SK-N-SH (cell line): Measurements from ENCODE around the gene IPCEF1. TPM values are rescaled to one million over a fixed set of nuclear protein-coding genes. Genes with fewer than 3 reads are reported as not detected.

Experiments
- CTCF ChIA-PET: fragments of 300-600, 350-600 bp; formaldehyde crosslinking; extraction: SDS; loops from one replicate; lab custom pipeline; 2021; lab: Yijun Ruan, JAX
- POLR2A ChIA-PET: fragments of 350-600 bp; sonication (Branson Sonifier 250); formaldehyde crosslinking; extraction: SDS; loops from one replicate; lab custom pipeline; 2020; ENCODE audit warnings: antibody characterized with exemption, inconsistent platforms; lab: Yijun Ruan, JAX
- DNase-seq: peaks from one replicate; pipeline ENCODE4 v3.0.0; 2012
- H2AFZ ChIP-seq: fragments of 200-600 bp; sonication (generic); 2 replicates; pipeline ENCODE4 v1.8.1; 2016; ENCODE audit warnings: antibody characterized with exemption, mild to moderate bottlenecking, low read depth
- H3F3A ChIP-seq: fragments of 200-600 bp; sonication (generic); replicated peaks from 2 replicates; pipeline ENCODE3; 2016; ENCODE audit warnings: antibody characterized with exemption, mild to moderate bottlenecking; ENCODE audit not compliant: insufficient read depth
- H3K27ac ChIP-seq, 2 experiments: fragments of 200-500 bp in 1 of 2; fragments of 200-600 bp in 1 of 2; sonication (Bioruptor generic) in 1 of 2; sonication (generic), shearing (Covaris generic) in 1 of 2; 2 replicates each; pipeline versions ENCODE4 v1.5.1 to v1.6.1; 2014 to 2016; ENCODE audit warnings: low read depth in 2 of 2, inconsistent platforms in 1 of 2, low read length in 1 of 2, mild to moderate bottlenecking in 1 of 2, mixed read lengths in 1 of 2
- H3K27me3 ChIP-seq: fragments of 200-600 bp; sonication (generic), shearing (Covaris generic); 2 replicates; pipeline ENCODE4 v1.6.1; 2016; ENCODE audit warnings: mixed run types; ENCODE audit not compliant: insufficient read depth
- H3K36me3 ChIP-seq, 2 experiments: fragments of 200-500 bp in 1 of 2; fragments of 200-600 bp in 1 of 2; sonication (Bioruptor generic) in 1 of 2; sonication (generic) in 1 of 2; replicated peaks in 1 of 2; 2 replicates each; pipeline versions ENCODE3 to v1.5.1; 2014 to 2016; ENCODE audit warnings: low read length in 1 of 2, mild to moderate bottlenecking in 1 of 2; ENCODE audit not compliant: insufficient read depth in 2 of 2, control insufficient read depth in 1 of 2
- H3K4me1 ChIP-seq, 2 experiments: fragments of 200-500 bp in 1 of 2; fragments of 200-600 bp in 1 of 2; sonication (Bioruptor generic) in 1 of 2; sonication (generic), shearing (Covaris generic) in 1 of 2; 2 replicates each; pipeline versions ENCODE4 v1.5.1 to v1.6.1; 2014 to 2016; ENCODE audit warnings: low read depth in 1 of 2, low read length in 1 of 2, mixed run types in 1 of 2; ENCODE audit not compliant: insufficient read depth in 2 of 2, control insufficient read depth in 1 of 2
- H3K4me2 ChIP-seq: fragments of 200-600 bp; sonication (generic), shearing (Covaris generic); 2 replicates; pipeline ENCODE4 v1.6.1; 2017; ENCODE audit warnings: mixed run types
- H3K4me3 ChIP-seq, 2 experiments: fragments of 200-500 bp in 1 of 2; fragments of 200-600 bp in 1 of 2; sonication (Bioruptor generic) in 1 of 2; sonication (generic), shearing (Covaris generic) in 1 of 2; 2 replicates each; pipeline versions ENCODE4 v1.5.1 to v1.8.1; 2014 to 2016; ENCODE audit warnings: low read depth in 2 of 2, inconsistent platforms in 1 of 2, low read length in 1 of 2, mild to moderate bottlenecking in 1 of 2, mixed read lengths in 1 of 2, moderate library complexity in 1 of 2
- H3K79me2 ChIP-seq: fragments of 200-600 bp; sonication (generic); 2 replicates; pipeline ENCODE4 v1.8.1; 2017; ENCODE audit warnings: mild to moderate bottlenecking; ENCODE audit not compliant: insufficient read depth
- H3K9ac ChIP-seq: fragments of 200-600 bp; sonication (generic); 2 replicates; pipeline ENCODE4 v1.6.1; 2017; ENCODE audit warnings: mixed run types
- H3K9me2 ChIP-seq: fragments of 200-600 bp; sonication (generic); 2 replicates; pipeline ENCODE4 v1.6.1; 2017; ENCODE audit warnings: mixed run types
- H3K9me3 ChIP-seq: fragments of 200-600 bp; sonication (generic); 2 replicates; pipeline ENCODE4 v1.6.1; 2017; ENCODE audit warnings: mixed run types, mild to moderate bottlenecking, moderate library complexity
- H4K20me1 ChIP-seq: fragments of 200-600 bp; sonication (generic); 2 replicates; pipeline ENCODE4 v1.6.1; 2017; ENCODE audit warnings: mild to moderate bottlenecking, mixed run types; ENCODE audit not compliant: insufficient read depth
- FOXJ3 ChIP-seq: sonication (generic); formaldehyde crosslinking; IDR thresholded peaks from 2 replicates; pipeline ENCODE4 v1.5.1; 2020; ENCODE audit warnings: mild to moderate bottlenecking, missing genetic modification reagents
- NRF1 ChIP-seq: IDR thresholded peaks from 2 replicates; pipeline ENCODE4 v1.6.1; 2012; ENCODE audit warnings: low read depth, mild to moderate bottlenecking, low read length
- POLR2AphosphoS5 ChIP-seq: IDR thresholded peaks from 2 replicates; pipeline ENCODE4 v1.6.1; 2012; ENCODE audit warnings: low read depth, low read length
- RAD21 ChIP-seq: IDR thresholded peaks from 2 replicates; pipeline ENCODE4 v1.6.1; 2012; ENCODE audit warnings: mild to moderate bottlenecking, low read length
- REST ChIP-seq: IDR thresholded peaks from 2 replicates; pipeline ENCODE4 v1.6.1; 2012; ENCODE audit warnings: mild to moderate bottlenecking, low read depth, low read length, moderate library complexity
- USF2 ChIP-seq: fragments of 150-350 bp; IDR thresholded peaks from 2 replicates; pipeline ENCODE4 v1.6.1; 2017; ENCODE audit warnings: antibody characterized with exemption, low read length, low read depth, borderline replicate concordance
- ZBTB33 ChIP-seq: IDR thresholded peaks from 2 replicates; pipeline ENCODE4 v1.4.0; 2012; ENCODE audit warnings: low read depth, borderline replicate concordance
- WGBS: methylation state at CpG from one replicate; pipeline ENCODE4 v1.1.6; 2017; ENCODE audit warnings: low lambda C conversion rate; 5-methylcytosine and 5-hydroxymethylcytosine counted together
- polyA plus RNA-seq, 3 experiments: library from polyadenylated mRNA; depleted of rRNA; stranded (reverse); fragments of >200 nt; gene quantifications; 2 replicates each; pipeline ENCODE4 v1.2.3, GENCODE V29; 2012

The IPCEF1 gene
- polyA plus RNA-seq, 1 of the 3 experiments (the other 2 are of a cell fraction), result not detected

GRCh38 chr6:154292066-154292465 is 64.5 kb downstream of the IPCEF1 start (continued):
- no peak for TF ChIP-seq FOXJ3 (CRISPR knock-in tag)
- TF ChIP-seq, all 33 proteins: peak for 0

- ChIA-PET CTCF (interaction anchor here (1.1 kb wide), 1 partner anchor 12 kb away, joined by 3 read pairs; no protein-coding TSS in a partner anchor), POLR2A (no interaction called here)
- DNase-seq, result no peak
- Histone ChIP-seq H3K9me2 (no peaks in the 10 kb centered on the region), H3K9ac (no peak overlapping the region), H3K9me3 (no peaks in the 10 kb centered on the region), H3K27me3 (no peaks in the 10 kb centered on the region), H3K4me2 (no peak overlapping the region), H3K4me3 (no peak overlapping the region), H3K36me3 (no peaks in the 10 kb centered on the region), H4K20me1 (no peaks in the 10 kb centered on the region), H3K27ac (no peak overlapping the region), H3K79me2 (no peaks in the 10 kb centered on the region), H3K4me1 (peaks cover 0 to 2% of the 10 kb centered on the region in 2 experiments; a peak in 1 of 4 replicates), H2AFZ (no peak overlapping the region), H3F3A (no peaks in the 10 kb centered on the region)
- 83% methylated on average over 5 of the region's 6 CpGs for WGBS
- no peak for TF ChIP-seq ZBTB33
Observed at GRCh38 chr6:154289818-154290508, 66.6 kb downstream of the IPCEF1 start.

- CTCF ChIA-PET, result interaction anchor here (1.5 to 1.6 kb wide), 2 partner anchors 9 to 20 kb away, joined by 3 to 6 read pairs; no protein-coding TSS in a partner anchor
- WGBS, result 37% methylated on average over 1 of the region's 1 CpG
- H3K36me3 ChIP-seq, result no peaks in the 10 kb centered on the region
Observed at GRCh38 chr6:154285826-154286225, 70.8 kb downstream of the IPCEF1 start.

More at GRCh38 chr6:154285826-154286225, 70.8 kb downstream of the IPCEF1 start:
- TF ChIP-seq RAD21 (no peak), POLR2AphosphoS5 (no peak), REST (no peak), NRF1 (no peak), USF2 (no peak)
- POLR2A ChIA-PET, result no interaction called here
- Histone ChIP-seq H3K9me2 (no peaks in the 10 kb centered on the region), H3K4me2 (no peak overlapping the region), H3K9me3 (no peaks in the 10 kb centered on the region), H4K20me1 (no peaks in the 10 kb centered on the region), H3K79me2 (no peaks in the 10 kb centered on the region), H3K4me3 (no peak overlapping the region), H3F3A (no peaks in the 10 kb centered on the region), H3K4me1 (no peaks in the 10 kb centered on the region), H3K9ac (no peak overlapping the region), H2AFZ (no peak overlapping the region), H3K27me3 (no peaks in the 10 kb centered on the region), H3K27ac (no peak overlapping the region)
- no peak for DNase-seq
